SW480 (cell line): ENCODE measurements around the gene NBR1.
"Not testable (repeated sequence)": the region's sequence is repeated elsewhere in the genome, so short reads cannot be mapped to it uniquely, and the experiment has no call there.

ENCODE experiments used
- DNase-seq: peaks from one replicate; pipeline ENCODE4 v3.0.0-alpha.2; 2016; ENCODE audit warnings: low spot score

The NBR1 gene

DNA sequence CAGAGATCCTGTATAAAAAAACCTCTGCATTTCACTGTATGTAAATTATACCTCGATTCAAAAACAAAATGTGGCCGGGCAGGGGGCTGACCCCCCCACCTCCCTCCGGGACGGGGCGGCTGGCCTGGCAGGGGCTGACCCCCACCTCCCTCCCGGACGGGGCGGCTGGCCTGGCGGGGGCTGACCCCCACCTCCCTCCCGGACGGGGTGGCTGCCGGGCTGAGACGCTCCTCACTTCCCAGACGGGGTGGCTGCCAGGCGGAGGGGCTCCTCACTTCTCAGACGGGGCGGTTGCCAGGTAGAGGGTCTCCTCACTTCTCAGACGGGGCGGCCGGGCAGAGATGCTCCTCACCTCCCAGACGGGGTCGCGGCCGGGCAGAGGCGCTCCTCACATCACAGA lies 11.8 kb upstream of the NBR1 start:
- DNase-seq = not testable (repeated sequence)

DNA sequence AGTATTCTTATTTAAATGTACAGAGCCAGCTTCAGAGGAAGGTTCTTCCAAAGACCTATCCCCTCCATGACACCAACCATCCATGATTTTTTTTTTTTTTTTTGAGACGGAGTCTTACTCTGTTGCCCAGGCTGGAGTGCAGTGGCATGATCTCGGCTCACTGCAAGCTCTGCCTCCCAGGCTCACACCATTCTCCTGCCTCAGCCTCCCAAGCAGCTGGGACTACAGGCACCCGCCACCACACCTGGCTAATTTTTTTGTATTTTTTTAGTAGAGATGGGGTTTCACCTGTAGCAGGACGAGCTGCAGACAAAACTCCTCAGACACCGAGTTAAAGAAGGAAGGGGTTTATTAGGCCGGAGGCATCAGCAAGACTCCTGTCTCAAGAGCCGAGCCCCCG lies 11.1 kb upstream of the NBR1 start:
- not testable (repeated sequence) for DNase-seq

DNA sequence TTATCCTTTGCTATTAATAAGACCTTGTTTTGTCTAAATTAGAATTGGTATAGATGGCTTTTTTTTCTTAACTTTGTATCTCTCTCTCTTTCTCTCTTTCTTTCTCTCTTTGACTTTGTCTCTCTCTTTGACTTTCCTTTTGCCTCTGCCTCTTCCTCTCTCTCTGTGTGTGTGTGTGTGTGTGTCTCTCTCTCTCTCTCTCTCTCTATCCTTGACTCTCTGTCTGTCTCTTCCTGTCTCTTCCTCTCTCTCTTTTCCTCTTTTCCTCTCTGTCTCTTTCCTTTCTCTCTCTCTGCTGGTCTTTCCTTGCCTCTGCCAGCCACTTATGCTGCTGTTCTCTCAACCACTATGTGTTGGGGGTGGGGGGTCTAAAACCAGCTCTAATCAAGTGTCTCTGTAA lies 5.0 kb upstream of the NBR1 start:
- not testable (repeated sequence) for DNase-seq

- DNase-seq = peak; percentile 53
Measured at GRCh38 chr17:43169561-43170139, 1.4 kb upstream of the NBR1 start.

DNA sequence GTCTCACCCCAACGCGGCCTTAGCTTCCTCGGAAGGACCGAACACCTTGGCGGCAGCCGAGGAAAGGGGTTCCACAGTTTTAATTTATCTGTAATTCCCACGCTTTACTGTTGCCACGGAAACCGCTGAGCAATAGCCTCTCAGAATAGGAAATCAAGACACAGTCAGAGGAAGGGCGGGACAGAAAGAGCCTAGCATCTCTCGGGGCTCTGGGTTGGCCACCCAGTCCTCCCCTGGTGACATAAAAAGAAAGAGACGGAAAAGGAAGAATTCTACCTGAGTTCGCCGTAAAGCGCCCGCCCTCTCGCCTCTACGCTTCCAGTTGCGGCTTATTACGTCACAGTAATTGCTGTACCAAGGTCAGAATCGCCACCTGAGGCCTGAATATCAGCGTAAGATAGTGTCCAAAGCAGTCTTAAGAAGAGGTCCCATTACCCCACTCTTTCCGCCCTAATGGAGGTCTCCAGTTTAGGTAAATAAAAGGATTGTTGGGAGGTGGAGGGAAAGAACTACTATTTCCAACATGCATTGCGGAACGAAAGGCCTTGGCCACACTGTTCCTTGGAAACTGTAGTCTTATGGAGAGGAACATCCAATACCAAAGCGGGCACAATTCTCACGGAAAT lies 761 bp upstream of the NBR1 start:
- DNase-seq = peak; percentile 99

- DNase-seq = peak; percentile 78
Measured at GRCh38 chr17:43171586-43172487, 823 bp downstream of the NBR1 start.

- DNase-seq = no peak
Measured at GRCh38 chr17:43175213-43176118, 4.5 kb downstream of the NBR1 start.

GRCh38 chr17:43176119-43176570 lies 5.1 kb downstream of the NBR1 start:
- no peak for DNase-seq

DNA sequence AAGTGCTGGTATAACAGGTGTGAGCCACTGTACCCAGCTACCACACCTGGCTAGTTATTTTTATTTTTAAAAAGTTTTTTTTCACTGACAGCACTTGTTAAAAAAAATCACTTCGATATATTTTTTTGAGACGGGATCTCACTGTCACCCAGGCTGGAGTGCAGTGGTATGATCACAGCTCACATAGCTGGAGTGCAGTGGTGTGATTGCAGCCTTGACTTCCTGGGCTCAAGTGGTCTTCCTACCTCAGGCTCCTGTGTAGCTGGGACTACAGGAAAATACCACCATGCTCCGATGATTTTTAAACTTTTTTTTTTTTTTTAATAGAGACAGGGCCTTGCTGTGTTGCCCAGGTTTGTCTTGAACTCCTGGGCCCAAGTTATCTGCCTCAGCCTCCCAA lies 12.9 kb downstream of the NBR1 start:
- no peak for DNase-seq

DNA sequence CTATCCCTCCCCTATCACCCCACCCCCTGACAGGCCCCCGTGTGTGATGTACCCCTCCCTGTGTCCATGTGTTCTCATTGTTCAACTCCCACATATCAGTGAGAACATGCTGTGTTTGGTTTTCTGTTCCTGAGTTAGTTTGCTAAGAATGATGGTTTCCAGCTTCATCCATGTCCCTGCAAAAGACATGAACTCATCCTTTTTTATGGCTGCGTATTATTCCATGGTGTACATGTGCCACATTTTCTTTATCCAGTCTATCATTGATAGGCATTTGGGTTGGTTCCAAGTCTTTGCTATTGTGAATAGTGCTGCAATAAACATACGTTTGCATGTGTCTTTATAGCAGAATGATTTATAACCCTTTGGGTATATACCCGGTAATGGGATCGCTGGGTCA lies 15.6 kb downstream of the NBR1 start:
- DNase-seq = not testable (repeated sequence)

DNA sequence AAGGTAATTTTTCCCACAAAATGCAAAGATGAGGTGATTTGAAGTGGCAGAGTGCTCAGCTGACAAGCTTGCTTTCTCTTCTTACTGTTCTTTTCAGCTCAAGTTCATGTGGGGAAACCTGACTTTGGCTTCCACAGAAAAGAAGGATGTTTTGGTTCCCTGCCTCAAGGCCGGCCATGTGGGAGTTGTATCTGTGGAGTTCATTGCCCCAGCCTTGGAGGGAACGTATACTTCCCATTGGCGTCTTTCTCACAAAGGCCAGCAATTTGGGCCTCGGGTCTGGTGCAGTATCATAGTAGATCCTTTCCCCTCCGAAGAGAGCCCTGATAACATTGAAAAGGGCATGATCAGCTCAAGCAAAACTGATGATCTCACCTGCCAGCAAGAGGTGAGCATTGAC lies 22.2 kb downstream of the NBR1 start:
- no peak for DNase-seq

GRCh38 chr17:43199633-43200032 lies 28.6 kb downstream of the NBR1 start:
- no peak for DNase-seq

DNA sequence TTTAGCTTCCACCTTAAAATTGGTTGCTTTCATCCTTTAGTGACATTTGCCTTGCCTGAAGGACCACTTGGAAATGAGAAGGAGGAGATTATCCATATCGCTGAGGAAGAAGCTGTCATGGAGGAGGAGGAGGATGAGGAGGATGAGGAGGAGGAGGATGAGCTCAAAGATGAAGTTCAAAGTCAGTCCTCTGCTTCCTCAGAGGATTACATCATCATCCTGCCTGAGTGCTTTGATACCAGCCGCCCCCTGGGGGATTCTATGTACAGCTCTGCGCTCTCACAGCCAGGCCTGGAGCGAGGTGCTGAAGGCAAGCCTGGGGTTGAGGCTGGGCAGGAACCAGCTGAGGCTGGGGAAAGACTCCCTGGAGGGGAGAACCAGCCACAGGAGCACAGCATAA lies 29.1 kb downstream of the NBR1 start:
- DNase-seq = no peak

DNA sequence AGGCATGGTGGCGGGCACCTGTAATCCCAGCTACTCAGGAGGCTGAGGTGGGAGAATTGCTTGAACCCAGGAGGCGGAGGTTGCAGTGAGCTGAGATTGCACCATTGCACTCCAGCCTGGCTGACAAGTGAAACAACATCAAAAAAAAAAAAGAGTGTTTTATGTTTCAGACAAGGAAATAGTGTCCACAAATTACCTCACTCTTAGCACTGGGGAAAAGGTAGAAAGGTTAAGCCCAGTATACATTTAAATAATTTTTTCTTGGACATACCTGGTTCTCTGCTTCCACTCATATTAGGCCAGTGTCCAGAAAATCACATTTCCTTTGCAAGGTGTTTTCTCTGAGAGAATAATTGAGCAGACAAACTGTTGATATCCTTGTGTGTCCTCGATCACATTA lies 32.0 kb downstream of the NBR1 start:
- DNase-seq = not testable (repeated sequence)

DNA sequence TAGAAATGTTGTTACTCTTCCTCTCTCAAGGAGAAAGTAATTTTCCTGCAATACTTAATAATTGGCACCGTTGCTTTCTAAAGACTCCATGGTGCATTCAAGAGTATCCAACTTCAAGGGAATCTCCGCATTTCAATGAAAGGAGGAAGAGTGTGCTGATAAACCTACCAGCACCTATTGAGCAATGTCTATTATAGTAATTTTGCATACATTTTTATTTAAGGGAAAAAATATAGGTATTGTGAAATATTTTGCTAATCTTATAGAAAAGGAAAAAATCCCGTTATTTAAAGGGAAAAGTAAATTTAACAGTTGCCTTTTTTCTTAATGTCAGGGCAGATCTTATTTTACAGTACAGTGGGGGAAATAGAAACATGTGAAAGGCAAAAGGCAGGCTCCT lies 39.6 kb downstream of the NBR1 start:
- no peak for DNase-seq

DNA sequence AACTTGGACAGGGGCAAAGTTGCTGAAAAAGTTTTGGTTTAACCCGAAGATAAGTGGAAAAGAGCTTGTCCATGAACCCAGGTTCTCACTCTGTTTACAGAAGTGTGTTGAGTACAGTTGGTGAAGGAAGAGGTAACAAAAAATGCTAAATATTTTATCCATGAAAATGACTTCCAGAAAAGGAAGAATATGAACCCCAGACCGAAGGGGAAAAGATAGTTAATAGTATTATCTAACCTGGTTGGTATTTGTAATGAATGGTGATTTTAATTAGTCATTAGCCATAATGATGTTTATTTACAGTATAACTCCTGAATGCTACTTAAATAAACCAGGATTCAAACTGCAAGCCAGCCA lies 40.1 kb downstream of the NBR1 start:
- no peak for DNase-seq

GRCh38 chr17:43211480-43212402 lies 40.7 kb downstream of the NBR1 start, which contains the start of gene TMEM106A:
TMEM106A (plus strand) TSS chr17:43211875; CDS start chr17:43213042, 1,167 bp downstream.
- DNase-seq = peak; percentile 71

GRCh38 chr17:43212641-43213490 lies 41.9 kb downstream of the NBR1 start:
- DNase-seq = no peak

- no peak for DNase-seq
Measured at GRCh38 chr17:43213545-43213944, 42.5 kb downstream of the NBR1 start.

- DNase-seq = no peak
Measured at GRCh38 chr17:43215341-43215740, 44.3 kb downstream of the NBR1 start.
